HCT116 (cell line): Measurements from ENCODE around the gene OMP. TPM values are rescaled to one million over a fixed set of nuclear protein-coding genes. Genes with fewer than 3 reads are reported as not detected.

Source experiments
- ATAC-seq: fragments of 200-7000 bp; cut with Tn5 transposase; 2 replicates; pipeline ENCODE4 v1.9.1; 2020; ENCODE audit warnings: mild to moderate bottlenecking, moderate library complexity
- BruUV-seq: library from RNA; stranded (reverse); fragments of 400-500 nt; replicated peaks from 2 replicates; lab custom pipeline; 2021; lab: Mats Ljungman, UMichigan
- CTCF ChIA-PET: fragments of 300-600 bp; sonication (Branson Sonifier 250); formaldehyde crosslinking; loops from one replicate; lab custom pipeline; 2021; ENCODE audit warnings: antibody characterized with exemption; lab: Charles Lee
- POLR2A ChIA-PET: fragments of 300-600, 350-600 bp; sonication (Branson Sonifier 250); formaldehyde crosslinking; loops from one replicate; lab custom pipeline; 2021; ENCODE audit warnings: antibody characterized with exemption; lab: Charles Lee
- RAD21 ChIA-PET, 2 experiments: fragments of 300-600 bp; sonication (Branson Sonifier 250); formaldehyde crosslinking; loops; one replicate each; lab custom pipeline; 2023; ENCODE audit warnings: low total read pairs in 2 of 2; ENCODE audit not compliant: uncharacterized antibody in 2 of 2, unreplicated experiment in 2 of 2, low non-redundant PET in 1 of 2; lab: Charles Lee
- DNase-seq: peaks from one replicate; pipeline ENCODE4 v3.0.0-alpha.2; 2010; ENCODE audit warnings: low read depth, low spot score
- H2AFZ ChIP-seq: fragments of 200-600 bp; shearing (Covaris generic), sonication (generic); 2 replicates; pipeline ENCODE4 v1.6.1; 2017; ENCODE audit warnings: low read depth, mixed run types, mixed read lengths, antibody characterized with exemption, low read length; ENCODE audit not compliant: poor library complexity, severe bottlenecking
- H3K27ac ChIP-seq: 2 replicates; pipeline ENCODE4 v1.5.1; 2012; ENCODE audit warnings: low read depth, low read length
- H3K27me3 ChIP-seq: fragments of 200-600 bp; sonication (generic); 2 replicates; pipeline ENCODE4 v1.6.1; 2016; ENCODE audit warnings: mixed run types, low read length, mixed read lengths; ENCODE audit not compliant: insufficient read depth
- H3K36me3 ChIP-seq, 2 experiments: fragments of 200-500 bp in 1 of 2; fragments of 200-600 bp in 1 of 2; sonication (Bioruptor generic) in 1 of 2; sonication (generic) in 1 of 2; 2 replicates each; pipeline versions ENCODE4 v1.5.1 to v1.6.1; 2014 to 2016; ENCODE audit warnings: low read length in 2 of 2, inconsistent platforms in 1 of 2, mixed read lengths in 1 of 2, mixed run types in 1 of 2; ENCODE audit not compliant: insufficient read depth in 2 of 2, control insufficient read depth in 1 of 2
- H3K4me1 ChIP-seq, 2 experiments: fragments of 200-600 bp in 1 of 2; sonication (generic) in 1 of 2; 2 replicates each; pipeline versions ENCODE4 v1.5.1 to v1.6.1; 2012 to 2017; ENCODE audit warnings: low read length in 2 of 2, inconsistent platforms in 1 of 2, mild to moderate bottlenecking in 1 of 2, mixed read lengths in 1 of 2, mixed run types in 1 of 2, moderate library complexity in 1 of 2; ENCODE audit not compliant: insufficient read depth in 2 of 2, control insufficient read depth in 1 of 2
- H3K4me2 ChIP-seq: fragments of 200-600 bp; sonication (generic); 2 replicates; pipeline ENCODE4 v1.6.1; 2017; ENCODE audit warnings: mixed run types, low read length, mixed read lengths
- H3K4me3 ChIP-seq, 2 experiments: fragments of 200-600 bp in 1 of 2; sonication (generic) in 1 of 2; replicated peaks in 1 of 2; 2 replicates each; pipeline ENCODE4 v1.5.1; 2011 to 2016; ENCODE audit warnings: low read length in 2 of 2, control low read depth in 1 of 2, low read depth in 1 of 2, mild to moderate bottlenecking in 1 of 2, mixed read lengths in 1 of 2, mixed run types in 1 of 2
- H3K79me2 ChIP-seq: fragments of 200-600 bp; sonication (generic); 2 replicates; pipeline ENCODE4 v1.6.1; 2017; ENCODE audit warnings: mild to moderate bottlenecking, mixed run types, low read length, moderate library complexity, mixed read lengths; ENCODE audit not compliant: insufficient read depth
- H3K9ac ChIP-seq: fragments of 200-600 bp; sonication (generic); 2 replicates; pipeline ENCODE4 v1.6.1; 2016; ENCODE audit warnings: low read length, mixed read lengths
- H3K9me2 ChIP-seq: fragments of 200-600 bp; sonication (generic), shearing (Covaris generic); 2 replicates; pipeline ENCODE4 v1.6.1; 2017; ENCODE audit warnings: mixed run types, mild to moderate bottlenecking, moderate library complexity; ENCODE audit not compliant: insufficient read depth
- H3K9me3 ChIP-seq, 2 experiments: fragments of 200-500 bp in 1 of 2; fragments of 200-600 bp in 1 of 2; sonication (Bioruptor generic) in 1 of 2; sonication (generic) in 1 of 2; 2 replicates each; pipeline ENCODE4 v1.6.1; 2014 to 2017; ENCODE audit warnings: low read length in 2 of 2, mixed read lengths in 2 of 2, inconsistent platforms in 1 of 2, low read depth in 1 of 2, mild to moderate bottlenecking in 1 of 2, mixed run types in 1 of 2, moderate library complexity in 1 of 2; ENCODE audit not compliant: control insufficient read depth in 1 of 2, insufficient read depth in 1 of 2
- H4K20me1 ChIP-seq: fragments of 200-600 bp; sonication (generic), shearing (Covaris generic); 2 replicates; pipeline ENCODE4 v1.6.1; 2017; ENCODE audit warnings: mixed run types, mild to moderate bottlenecking, moderate library complexity; ENCODE audit not compliant: insufficient read depth
- CTCF ChIP-seq, 3 experiments: fragments of 200-600 bp in 1 of 3; sonication (generic) in 1 of 3; IDR thresholded peaks in 2 of 3; conservative IDR thresholded peaks in 1 of 3; 2 replicates each; pipeline ENCODE4 v1.5.1; 2012 to 2017; ENCODE audit warnings: low read depth in 2 of 3, low read length in 2 of 3, antibody characterized with exemption in 1 of 3, borderline replicate concordance in 1 of 3, control low read depth in 1 of 3, mild to moderate bottlenecking in 1 of 3, mixed read lengths in 1 of 3, mixed run types in 1 of 3, moderate library complexity in 1 of 3; ENCODE audit not compliant: insufficient read depth in 1 of 3
- FOSL1 ChIP-seq: IDR thresholded peaks from 2 replicates; pipeline ENCODE4 v1.6.1; 2012; ENCODE audit warnings: low read depth
- POLR2A ChIP-seq: IDR thresholded peaks from 2 replicates; pipeline ENCODE4 v1.7.0; 2011; ENCODE audit warnings: borderline replicate concordance; ENCODE audit not compliant: insufficient read depth, insufficient read length; ENCODE audit errors: extremely low read depth
- POLR2AphosphoS5 ChIP-seq: IDR thresholded peaks from 2 replicates; pipeline ENCODE4 v1.6.1; 2011; ENCODE audit warnings: mild to moderate bottlenecking, low read depth, low read length, moderate library complexity
- RAD21 ChIP-seq: IDR thresholded peaks from 2 replicates; pipeline ENCODE4 v1.6.1; 2012; ENCODE audit warnings: low read depth, mild to moderate bottlenecking
- intact Hi-C: fragments of 100-400 bp; cut with micrococcal nuclease; formaldehyde crosslinking; loops from 2 replicates; pipeline ENCODE4 v1.10.0; 2022
- total RNA-seq: library from RNA; stranded (reverse); gene quantifications from one replicate; pipeline ENCODE4 v1.2.1, GENCODE V29; 2021; ENCODE audit not compliant: unreplicated experiment

OMP gene
- total RNA-seq, 1 experiment from 2014 or later = not detected

GRCh38 chr11:77090046-77090372 is 12.6 kb upstream of the OMP start:
- intact Hi-C loops = loop anchor here (5.0 kb wide), 1 partner anchor 283 kb away; no protein-coding TSS in a partner anchor
- POLR2A ChIA-PET = no interaction called here
- H3K4me1 ChIP-seq = peaks cover 2 to 11% of the 10 kb centered on the region in 2 experiments; a peak in 1 of 4 replicates

More at GRCh38 chr11:77090046-77090372, 12.6 kb upstream of the OMP start:
- H3K4me2 ChIP-seq = no peak overlapping the region
- no peaks in the 10 kb centered on the region for H4K20me1 ChIP-seq
- no peaks in the 10 kb centered on the region for H3K9me3 ChIP-seq
- no peak for DNase-seq
- H3K9ac ChIP-seq = no peak overlapping the region
- TF ChIP-seq RAD21 = no peak
- TF ChIP-seq POLR2A = no peak
- TF ChIP-seq CTCF (IDR thresholded peaks at IDR 0.05 in 2 of 3, conservative IDR thresholded peaks at IDR 0.05 in 1 of 3; ENCODE audit: borderline replicate concordance in 1 of 3, insufficient read depth in 1 of 3, low read depth in 2 of 3, low read length in 2 of 3) = no peak
- TF ChIP-seq POLR2AphosphoS5 = no peak
- no peak for TF ChIP-seq FOSL1
- no peak overlapping the region for H3K27ac ChIP-seq
- no peak overlapping the region for H3K4me3 ChIP-seq
- no peaks in the 10 kb centered on the region for H3K79me2 ChIP-seq
- BruUV-seq = no TSS peak
- no peaks in the 10 kb centered on the region for H3K27me3 ChIP-seq
- ATAC-seq = no peak
- H3K9me2 ChIP-seq = no peaks in the 10 kb centered on the region
- no peaks in the 10 kb centered on the region for H3K36me3 ChIP-seq
- RAD21 ChIA-PET = interaction anchor here in 1 of 2 experiments (1.9 to 2.5 kb wide), 2 partner anchors 27 to 42 kb away, joined by 5 to 24 read pairs; no protein-coding TSS in a partner anchor
- no peak overlapping the region for H2AFZ ChIP-seq
- CTCF ChIA-PET = interaction anchor here (1.6 to 4.4 kb wide), 6 partner anchors 9 to 529 kb away, joined by 5 to 98 read pairs (median 20); no protein-coding TSS in a partner anchor
